ENCODE data around the gene DNAJB12.

- TF ChIP-seq, protein P1, sequence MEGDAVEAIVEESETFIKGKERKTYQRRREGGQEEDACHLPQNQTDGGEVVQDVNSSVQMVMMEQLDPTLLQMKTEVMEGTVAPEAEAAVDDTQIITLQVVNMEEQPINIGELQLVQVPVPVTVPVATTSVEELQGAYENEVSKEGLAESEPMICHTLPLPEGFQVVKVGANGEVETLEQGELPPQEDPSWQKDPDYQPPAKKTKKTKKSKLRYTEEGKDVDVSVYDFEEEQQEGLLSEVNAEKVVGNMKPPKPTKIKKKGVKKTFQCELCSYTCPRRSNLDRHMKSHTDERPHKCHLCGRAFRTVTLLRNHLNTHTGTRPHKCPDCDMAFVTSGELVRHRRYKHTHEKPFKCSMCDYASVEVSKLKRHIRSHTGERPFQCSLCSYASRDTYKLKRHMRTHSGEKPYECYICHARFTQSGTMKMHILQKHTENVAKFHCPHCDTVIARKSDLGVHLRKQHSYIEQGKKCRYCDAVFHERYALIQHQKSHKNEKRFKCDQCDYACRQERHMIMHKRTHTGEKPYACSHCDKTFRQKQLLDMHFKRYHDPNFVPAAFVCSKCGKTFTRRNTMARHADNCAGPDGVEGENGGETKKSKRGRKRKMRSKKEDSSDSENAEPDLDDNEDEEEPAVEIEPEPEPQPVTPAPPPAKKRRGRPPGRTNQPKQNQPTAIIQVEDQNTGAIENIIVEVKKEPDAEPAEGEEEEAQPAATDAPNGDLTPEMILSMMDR (IDR thresholded peaks at IDR 0.05 in 2 of 3, conservative IDR thresholded peaks at IDR 0.05 in 1 of 3; ENCODE audit: borderline replicate concordance in 1 of 3, insufficient read depth in 1 of 3, low read depth in 2 of 3, low read length in 2 of 3) = no peak
- TF ChIP-seq MAX (IDR thresholded peaks at IDR 0.05) = no peak
Observed at GRCh38 chr10:72389014-72389413, 34.3 kb upstream of the DNAJB12 start.

Data from HCT116 (cell line).